Small intestine (tissue), 7 donors: Measurements from ENCODE around the gene PSAPL1. TPM values are rescaled to one million over a fixed set of nuclear protein-coding genes. Genes with fewer than 3 reads are reported as not detected.

Experiments used
- DNase-seq, 2 donors: peaks; one replicate each; pipeline versions ENCODE4 v3.0.0 to v3.0.0-alpha.2; 2013
- FAIRE-seq: peaks from 2 replicates; lab custom pipeline; 2012; peaks lifted over from hg19 to GRCh38; lab: Jason Lieb, UNC
- H3K27ac ChIP-seq, 3 donors: one replicate each; pipeline ENCODE4 v1.5.1; 2013; ENCODE audit warnings: low read length in 2 of 3, mild to moderate bottlenecking in 2 of 3, control low read depth in 1 of 3, inconsistent platforms in 1 of 3, low read depth in 1 of 3, moderate library complexity in 1 of 3
- H3K27me3 ChIP-seq, 3 donors: one replicate each; pipeline ENCODE4 v1.6.1; 2013; ENCODE audit warnings: low read length in 3 of 3, inconsistent platforms in 1 of 3; ENCODE audit not compliant: control insufficient read depth in 3 of 3, insufficient read depth in 3 of 3
- H3K36me3 ChIP-seq, 3 donors: one replicate each; pipeline ENCODE4 v1.6.1; 2013; ENCODE audit warnings: low read length in 3 of 3, inconsistent platforms in 1 of 3, low read depth in 1 of 3, mild to moderate bottlenecking in 1 of 3, moderate library complexity in 1 of 3; ENCODE audit not compliant: control insufficient read depth in 3 of 3, insufficient read depth in 2 of 3
- H3K4me1 ChIP-seq, 3 donors: one replicate each; pipeline ENCODE4 v1.6.1; 2013; ENCODE audit warnings: low read length in 2 of 3, inconsistent platforms in 1 of 3, low read depth in 1 of 3, mild to moderate bottlenecking in 1 of 3, moderate library complexity in 1 of 3; ENCODE audit not compliant: control insufficient read depth in 3 of 3, insufficient read depth in 2 of 3
- H3K4me3 ChIP-seq, 3 donors: one replicate each; pipeline ENCODE4 v1.5.1; 2013; ENCODE audit warnings: low read length in 3 of 3, control low read depth in 1 of 3, inconsistent platforms in 1 of 3, low read depth in 1 of 3, mild to moderate bottlenecking in 1 of 3, moderate library complexity in 1 of 3
- H3K9me3 ChIP-seq, 2 donors: one replicate each; pipeline ENCODE4 v1.6.1; 2013; ENCODE audit warnings: low read depth in 1 of 2, low read length in 1 of 2; ENCODE audit not compliant: control insufficient read depth in 2 of 2, insufficient read depth in 1 of 2
- WGBS, 3 donors: extraction: QIAGEN DNeasy Blood & Tissue Kit; methylation state at CpG; one replicate each; pipeline ENCODE4 v1.1.7; 2013; 5-methylcytosine and 5-hydroxymethylcytosine counted together
- polyA plus RNA-seq, 4 donors: library from polyadenylated mRNA; stranded (reverse) in 3 of 4; unstranded in 1 of 4; fragments of 200-250 nt in 3 of 4; fragments of 120-200 nt in 1 of 4; gene quantifications; one replicate each; pipeline versions ENCODE4 v1.2.1 to v1.2.3, GENCODE V29; 2013
- donor health status: healthy with polysubstance abuse.
- donor health status: control.
- donor health status: control.
- donor health status: Bipolar disorder and iron deficiency.
- donor health status: healthy.

PSAPL1 gene
- polyA plus RNA-seq, 4 donors, result 0.58 TPM; not detected in 3

- FAIRE-seq, result no peak
- Histone ChIP-seq H3K27me3 (peaks cover 0 to 3% (median 0%) of the 10 kb centered on the region in 3 donors), H3K36me3 (no peaks in the 10 kb centered on the region), H3K9me3 (no peaks in the 10 kb centered on the region), H3K27ac (no peak overlapping the region), H3K4me3 (no peak overlapping the region), H3K4me1 (peaks cover 0 to 9% (median 0%) of the 10 kb centered on the region in 3 donors)
- DNase-seq, result no peak
- 66 to 79% (median 77%) methylated on average over 31 to 32 of the region's 32 CpGs for WGBS, 3 donors
Measured at GRCh38 chr4:7392438-7393421, 42.0 kb downstream of the PSAPL1 start.

GRCh38 chr4:7391637-7392437, 42.9 kb downstream of the PSAPL1 start:
- Histone ChIP-seq H3K36me3 (no peaks in the 10 kb centered on the region), H3K9me3 (no peaks in the 10 kb centered on the region), H3K4me1 (peaks cover 0 to 9% (median 0%) of the 10 kb centered on the region in 3 donors), H3K27ac (no peak overlapping the region), H3K27me3 (no peaks in the 10 kb centered on the region), H3K4me3 (no peak overlapping the region)
- FAIRE-seq (no peak), DNase-seq (no peak)
- 67 to 80% (median 68%) methylated on average over 18 of the region's 18 CpGs for WGBS, 3 donors

- H3K4me1 ChIP-seq, result peaks cover 0 to 9% (median 0%) of the 10 kb centered on the region in 3 donors
- H3K27me3 ChIP-seq, result no peaks in the 10 kb centered on the region
- no peaks in the 10 kb centered on the region for H3K9me3 ChIP-seq
- 76 to 78% (median 77%) methylated on average over 18 of the region's 18 CpGs for WGBS, 3 donors
- no peak overlapping the region for H3K4me3 ChIP-seq
- FAIRE-seq, result no peak
- DNase-seq, result no peak
- no peaks in the 10 kb centered on the region for H3K36me3 ChIP-seq
- no peak overlapping the region for H3K27ac ChIP-seq
Measured at GRCh38 chr4:7390906-7391636, 43.7 kb downstream of the PSAPL1 start.

GRCh38 chr4:7390336-7390735, 44.4 kb downstream of the PSAPL1 start:
- Histone ChIP-seq H3K9me3 (no peaks in the 10 kb centered on the region), H3K4me1 (peaks cover 0 to 9% (median 0%) of the 10 kb centered on the region in 3 donors), H3K36me3 (no peaks in the 10 kb centered on the region), H3K27ac (no peak overlapping the region), H3K27me3 (no peaks in the 10 kb centered on the region), H3K4me3 (no peak overlapping the region)
- no peak for FAIRE-seq
- 77 to 88% (median 78%) methylated on average over 13 of the region's 13 CpGs for WGBS, 3 donors
- DNase-seq, result no peak

GRCh38 chr4:7389719-7390118, 45.0 kb downstream of the PSAPL1 start:
- Histone ChIP-seq H3K27ac (no peak overlapping the region), H3K9me3 (no peaks in the 10 kb centered on the region), H3K36me3 (no peaks in the 10 kb centered on the region), H3K4me1 (peaks cover 0 to 4% (median 0%) of the 10 kb centered on the region in 3 donors), H3K27me3 (no peaks in the 10 kb centered on the region), H3K4me3 (no peak overlapping the region)
- DNase-seq, result no peak
- WGBS, 3 donors, result 39 to 48% (median 46%) methylated on average over 10 to 12 of the region's 12 CpGs
- no peak for FAIRE-seq

GRCh38 chr4:7389101-7389701, 45.5 kb downstream of the PSAPL1 start:
- DNase-seq (no peak), FAIRE-seq (no peak)
- H3K9me3 ChIP-seq, result no peaks in the 10 kb centered on the region
- no peaks in the 10 kb centered on the region for H3K36me3 ChIP-seq
- 82 to 90% (median 87%) methylated on average over 15 of the region's 15 CpGs for WGBS, 3 donors
- no peaks in the 10 kb centered on the region for H3K4me1 ChIP-seq
- H3K27me3 ChIP-seq, result no peaks in the 10 kb centered on the region
- no peak overlapping the region for H3K4me3 ChIP-seq
- H3K27ac ChIP-seq, result no peak overlapping the region

- H3K27me3 ChIP-seq, result no peaks in the 10 kb centered on the region
- no peak overlapping the region for H3K27ac ChIP-seq
- DNase-seq (no peak), FAIRE-seq (no peak)
- WGBS, 3 donors, result 83 to 91% (median 84%) methylated on average over 13 of the region's 13 CpGs
- no peaks in the 10 kb centered on the region for H3K9me3 ChIP-seq
- no peaks in the 10 kb centered on the region for H3K4me1 ChIP-seq
- no peak overlapping the region for H3K4me3 ChIP-seq
- H3K36me3 ChIP-seq, result no peaks in the 10 kb centered on the region
Measured at GRCh38 chr4:7388627-7389026, 46.1 kb downstream of the PSAPL1 start.
